ENCODE results near the gene MED23. TPM values are rescaled to one million over a fixed set of nuclear protein-coding genes. Genes with fewer than 3 reads are reported as not detected.
A peak's percentile ranks its signal among the peaks of the same experiment; 100 is the strongest.

MED23 gene
- total and polyA plus RNA-seq, 9 of the 15 experiments (the other 6 are each of a cell fraction or from before 2014, with no cell fraction given), result 13.7 to 61.2 (median 27.2) TPM

GRCh38 chr6:131646249-131646670 lies 18.2 kb upstream of the MED23 start (continued):
- no peak for TF ChIP-seq RBFOX2 (IDR thresholded peaks at IDR 0.05; ENCODE audit: low read depth, low read length)
- no peak for TF ChIP-seq POLR2G (IDR thresholded peaks at IDR 0.05; ENCODE audit: low read depth, low read length)
- no peak for TF ChIP-seq EP400 (IDR thresholded peaks at IDR 0.05)
- peak; percentile 91 for TF ChIP-seq PML (IDR thresholded peaks at IDR 0.05; ENCODE audit: low read length)
- peak in 1 of 2 experiments; percentile 88 for TF ChIP-seq ARNT (IDR thresholded peaks at IDR 0.05)
- TF ChIP-seq ZNF407 (IDR thresholded peaks at IDR 0.05; ENCODE audit: low read depth), result no peak
- no peak for TF ChIP-seq ZNF699 (CRISPR knock-in tag; IDR thresholded peaks at IDR 0.05; ENCODE audit: insufficient replicate concordance)
- no peak for TF ChIP-seq ZNF23 (CRISPR knock-in tag; IDR thresholded peaks at IDR 0.05)
- no peak for TF ChIP-seq ZHX1 (conservative IDR thresholded peaks at IDR 0.05; ENCODE audit: low read length)
- TF ChIP-seq ZNF395 (CRISPR knock-in tag; IDR thresholded peaks at IDR 0.05), result 0 out of 2 replicates have a peak, but pooled peaks have one; percentile 42
- no peak for TF ChIP-seq RBM34 (IDR thresholded peaks at IDR 0.05; ENCODE audit: borderline replicate concordance, insufficient read depth, low read length)
- no peak for TF ChIP-seq ZBTB34 (CRISPR knock-in tag; IDR thresholded peaks at IDR 0.05)
